ENCODE measurements around the gene RNF166.

Gene RNF166

GRCh38 chr16:88714420-88715302 is 8.5 kb upstream of the RNF166 start:
- TF ChIP-seq CTCF (IDR thresholded peaks at IDR 0.05): no peak

GRCh38 chr16:88713568-88714419 is 7.6 kb upstream of the RNF166 start:
- TF ChIP-seq CTCF (IDR thresholded peaks at IDR 0.05): no peak

DNA sequence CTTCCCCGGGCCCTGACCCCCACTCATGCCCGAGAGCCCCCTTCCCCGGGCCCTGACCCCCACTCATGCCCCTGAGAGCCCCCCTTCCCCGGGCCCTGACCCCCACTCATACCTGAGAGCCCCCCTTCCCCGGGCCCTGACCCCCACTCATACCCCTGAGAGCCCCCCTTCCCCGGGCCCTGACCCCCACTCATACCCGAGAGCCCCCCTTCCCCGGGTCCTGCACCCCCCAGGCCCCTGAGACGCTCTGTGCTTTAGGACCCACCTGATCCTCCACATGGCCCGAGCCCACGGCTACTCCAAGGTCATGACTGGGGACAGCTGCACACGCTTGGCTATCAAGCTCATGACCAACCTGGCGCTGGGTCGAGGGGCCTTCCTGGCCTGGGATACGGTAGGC is 6.8 kb upstream of the RNF166 start:
- no peak for TF ChIP-seq CTCF (IDR thresholded peaks at IDR 0.05)

DNA sequence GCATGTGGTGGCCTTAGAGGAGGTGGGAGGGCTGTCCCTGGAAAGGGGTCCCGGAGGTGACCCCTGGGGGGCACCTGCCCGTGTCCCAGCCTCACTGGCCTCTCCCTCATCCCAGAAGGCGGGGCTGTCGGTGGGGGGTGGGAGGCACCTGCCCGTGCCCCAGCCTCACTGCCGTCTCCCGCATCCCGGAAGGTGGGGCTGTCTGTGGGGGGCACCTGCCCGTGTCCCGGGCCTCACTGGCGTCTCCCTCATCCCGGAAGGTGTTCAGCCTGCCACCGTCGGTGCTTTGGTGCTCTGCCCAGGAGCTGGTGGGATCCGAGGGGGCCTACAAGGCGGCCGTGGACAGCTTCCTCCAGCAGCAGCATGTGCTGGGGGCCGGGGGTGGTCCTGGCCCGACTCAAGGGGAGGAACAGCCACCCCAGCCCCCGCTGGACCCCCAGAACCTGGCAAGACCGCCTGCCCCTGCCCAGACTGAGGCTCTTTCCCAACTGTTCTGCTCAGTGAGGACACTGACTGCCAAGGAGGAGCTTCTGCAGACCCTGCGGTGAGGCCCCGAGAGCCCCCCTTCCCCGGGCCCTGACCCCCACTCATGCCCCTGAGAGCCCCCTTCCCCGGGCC is 6.3 kb upstream of the RNF166 start:
- no peak for TF ChIP-seq CTCF (IDR thresholded peaks at IDR 0.05)

DNA sequence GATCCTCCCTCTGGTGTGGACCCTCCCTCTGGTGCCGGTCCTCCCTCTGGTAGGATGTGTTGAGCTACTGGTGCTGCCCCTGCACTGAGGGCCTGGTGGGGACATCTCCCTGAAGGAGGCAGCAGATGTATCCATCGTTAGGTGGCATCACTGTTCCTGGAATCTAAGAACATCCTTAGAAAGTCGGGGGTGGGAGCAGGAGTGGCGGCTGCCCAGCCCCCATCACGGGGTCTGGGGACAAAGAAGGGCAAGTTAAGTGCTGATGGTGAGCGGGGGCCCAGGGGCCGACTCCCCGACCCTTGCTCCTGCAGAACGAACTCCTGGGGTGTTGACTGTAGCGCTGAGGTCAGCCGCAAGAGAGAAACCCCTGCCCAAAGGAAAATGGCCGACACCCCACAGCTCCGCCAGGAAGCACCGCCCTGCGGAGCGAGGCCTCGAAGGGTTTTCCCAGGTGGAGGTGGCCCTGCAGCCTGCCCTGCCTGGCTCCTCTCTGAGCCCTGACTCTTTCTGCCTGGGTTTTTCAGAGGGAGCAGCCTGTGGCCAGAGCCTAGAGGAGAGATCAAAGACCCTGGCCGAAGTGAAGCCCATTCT is 5.6 kb upstream of the RNF166 start:
- no peak for TF ChIP-seq CTCF (IDR thresholded peaks at IDR 0.05)

DNA sequence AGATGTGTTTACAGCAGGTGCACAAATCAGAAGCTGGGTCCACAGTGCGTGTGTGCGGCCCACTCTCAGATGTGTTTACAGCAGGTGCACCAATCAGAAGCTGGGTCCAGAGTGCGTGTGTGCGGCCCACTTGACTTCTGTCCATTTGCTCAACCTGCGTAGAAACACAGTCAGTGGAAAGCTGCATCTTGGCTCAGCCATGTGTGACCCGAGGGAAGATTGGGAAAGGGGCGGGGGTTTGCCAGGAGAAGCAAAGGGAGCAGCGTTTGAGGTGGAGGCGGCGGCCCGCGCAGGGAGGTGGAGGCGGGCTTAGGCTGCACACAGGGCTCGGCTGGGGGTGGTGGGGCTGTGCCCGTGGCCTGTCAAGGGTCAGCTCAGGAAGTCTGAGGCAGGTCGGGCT is 4.3 kb upstream of the RNF166 start:
- TF ChIP-seq CTCF (IDR thresholded peaks at IDR 0.05): no peak
